Measurements from ENCODE around the gene FALEC. TPM values are rescaled to one million over a fixed set of nuclear protein-coding genes. Genes with fewer than 3 reads are reported as not detected.
A peak's percentile ranks its signal among the peaks of the same experiment; 100 is the strongest.

FALEC gene
- total RNA-seq, 1 experiment from 2014 or later, result not detected

DNA sequence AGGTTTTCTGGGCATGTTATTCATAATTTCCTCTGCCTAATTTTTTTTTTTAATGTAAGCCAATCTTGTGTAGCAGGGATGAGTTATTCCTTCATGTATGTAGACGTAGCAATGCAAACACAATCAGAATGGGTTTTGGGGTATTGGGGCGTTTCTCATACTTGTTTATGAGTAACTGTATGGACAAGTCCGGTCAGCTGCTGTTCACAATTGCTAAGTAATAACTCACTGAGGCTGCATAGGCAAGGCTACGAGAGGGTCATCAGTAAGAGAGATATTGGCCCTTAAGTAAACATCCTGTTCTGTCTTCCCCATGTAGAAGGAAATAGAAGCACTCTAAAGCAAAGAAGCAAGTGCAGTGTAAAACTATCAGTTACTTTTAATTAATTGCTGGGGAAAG is 37.8 kb upstream of the FALEC start:
- Mint-ChIP-seq H3K36me3 (ENCODE audit: insufficient read depth, unreplicated experiment) (peaks cover 19% of the 10 kb centered on the region), H3K9me3 (ENCODE audit: unreplicated experiment) (no peaks in the 10 kb centered on the region), H3K27me3 (ENCODE audit: insufficient read depth, unreplicated experiment) (no peaks in the 10 kb centered on the region), H3K4me3 (ENCODE audit: unreplicated experiment) (no peak overlapping the region), H3K27ac (ENCODE audit: low read depth, unreplicated experiment) (no peak overlapping the region), H3K4me1 (ENCODE audit: insufficient read depth, unreplicated experiment) (peaks cover 6% of the 10 kb centered on the region)
- intact Hi-C loops (cut with micrococcal nuclease), result no loop called here
- ChIA-PET CTCF (interaction anchor here (0.6 kb wide), 1 partner anchor 774 kb away, joined by 3 read pairs; no protein-coding TSS in a partner anchor), POLR2A (interaction anchor here (0.7 to 1.0 kb wide), 3 partner anchors 9 to 622 kb away, joined by 4 to 5 read pairs (median 5); partner anchors contain the start of genes MINDY1 and TARS2)
- TF ChIP-seq, protein P1, sequence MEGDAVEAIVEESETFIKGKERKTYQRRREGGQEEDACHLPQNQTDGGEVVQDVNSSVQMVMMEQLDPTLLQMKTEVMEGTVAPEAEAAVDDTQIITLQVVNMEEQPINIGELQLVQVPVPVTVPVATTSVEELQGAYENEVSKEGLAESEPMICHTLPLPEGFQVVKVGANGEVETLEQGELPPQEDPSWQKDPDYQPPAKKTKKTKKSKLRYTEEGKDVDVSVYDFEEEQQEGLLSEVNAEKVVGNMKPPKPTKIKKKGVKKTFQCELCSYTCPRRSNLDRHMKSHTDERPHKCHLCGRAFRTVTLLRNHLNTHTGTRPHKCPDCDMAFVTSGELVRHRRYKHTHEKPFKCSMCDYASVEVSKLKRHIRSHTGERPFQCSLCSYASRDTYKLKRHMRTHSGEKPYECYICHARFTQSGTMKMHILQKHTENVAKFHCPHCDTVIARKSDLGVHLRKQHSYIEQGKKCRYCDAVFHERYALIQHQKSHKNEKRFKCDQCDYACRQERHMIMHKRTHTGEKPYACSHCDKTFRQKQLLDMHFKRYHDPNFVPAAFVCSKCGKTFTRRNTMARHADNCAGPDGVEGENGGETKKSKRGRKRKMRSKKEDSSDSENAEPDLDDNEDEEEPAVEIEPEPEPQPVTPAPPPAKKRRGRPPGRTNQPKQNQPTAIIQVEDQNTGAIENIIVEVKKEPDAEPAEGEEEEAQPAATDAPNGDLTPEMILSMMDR (IDR thresholded peaks at IDR 0.05; ENCODE audit: unreplicated experiment), result no peak
- BruUV-seq (replicated peaks), result no TSS peak
- peak; percentile 26 for DNase-seq (ENCODE audit: unreplicated experiment)

DNA sequence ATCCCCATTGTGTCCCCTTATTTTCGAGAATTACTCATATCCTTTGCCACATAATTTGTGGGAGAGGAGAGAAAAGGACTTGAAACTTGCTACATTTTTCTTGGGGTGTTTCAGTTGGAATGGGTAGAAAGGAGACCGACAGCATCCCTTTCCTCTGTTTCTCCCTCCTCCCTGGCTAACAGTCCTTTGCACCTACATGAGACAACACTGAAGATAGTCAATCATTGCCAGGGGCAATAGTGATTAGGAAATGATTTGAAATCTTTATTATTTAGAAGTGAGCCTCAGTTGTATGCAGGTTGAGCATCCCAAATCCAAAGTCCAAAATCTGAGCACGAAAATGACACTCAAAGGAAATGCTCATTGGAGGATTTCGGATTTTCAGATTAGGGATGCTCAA is 36.2 kb upstream of the FALEC start:
- POLR2A ChIA-PET, result interaction anchor here (0.6 kb wide), 1 partner anchor 31 kb away, joined by 3 read pairs; no protein-coding TSS in a partner anchor
- DNase-seq (ENCODE audit: unreplicated experiment), result no peak
- TF ChIP-seq, protein P1 (IDR thresholded peaks at IDR 0.05; ENCODE audit: unreplicated experiment), result no peak
- no TSS peak for BruUV-seq (replicated peaks)
- Mint-ChIP-seq H3K9me3 (ENCODE audit: unreplicated experiment) (no peaks in the 10 kb centered on the region), H3K4me3 (ENCODE audit: unreplicated experiment) (no peak overlapping the region), H3K27me3 (ENCODE audit: insufficient read depth, unreplicated experiment) (no peaks in the 10 kb centered on the region), H3K27ac (ENCODE audit: low read depth, unreplicated experiment) (no peak overlapping the region), H3K36me3 (ENCODE audit: insufficient read depth, unreplicated experiment) (peaks cover 3% of the 10 kb centered on the region), H3K4me1 (ENCODE audit: insufficient read depth, unreplicated experiment) (peaks cover 6% of the 10 kb centered on the region)
- intact Hi-C loops (cut with micrococcal nuclease), result no loop called here
- CTCF ChIA-PET, result interaction anchor here (1.6 kb wide), 1 partner anchor 224 kb away, joined by 3 read pairs; no protein-coding TSS in a partner anchor

DNA sequence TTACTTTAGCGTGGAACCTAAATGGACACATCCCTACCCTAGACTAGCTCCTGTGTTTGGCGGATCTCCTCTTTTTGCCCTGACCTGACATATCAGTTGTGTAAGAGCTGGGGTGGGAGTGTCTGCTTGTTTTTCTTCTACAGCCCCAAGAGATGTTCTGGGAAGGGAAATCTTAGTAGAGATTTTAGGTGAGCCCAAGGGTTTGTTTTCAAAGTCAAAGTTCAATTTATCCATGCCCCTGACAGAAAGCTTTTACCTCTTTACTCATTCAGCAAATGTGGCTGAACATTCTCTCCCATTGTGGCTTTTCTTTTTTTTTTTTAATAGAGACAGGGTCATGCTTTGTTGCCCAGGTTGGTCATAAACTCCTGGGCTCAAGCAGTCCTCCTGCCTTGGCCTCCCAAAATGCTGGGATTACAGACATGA is 35.6 kb upstream of the FALEC start:
- ChIA-PET CTCF (interaction anchor here (0.6 to 1.6 kb wide), 2 partner anchors 224 to 552 kb away, joined by 3 to 4 read pairs; no protein-coding TSS in a partner anchor), POLR2A (interaction anchor here (0.6 to 1.2 kb wide), 3 partner anchors 19 to 36 kb away, joined by 3 read pairs; partner anchors contain the start of gene FALEC)
- no peak overlapping the region for H3K4me3 Mint-ChIP-seq (ENCODE audit: unreplicated experiment)
- no TSS peak for BruUV-seq (replicated peaks)
- H3K4me1 Mint-ChIP-seq (ENCODE audit: insufficient read depth, unreplicated experiment), result peaks cover 10% of the 10 kb centered on the region
- TF ChIP-seq, protein P1 (IDR thresholded peaks at IDR 0.05; ENCODE audit: unreplicated experiment), result no peak
- H3K27me3 Mint-ChIP-seq (ENCODE audit: insufficient read depth, unreplicated experiment), result no peaks in the 10 kb centered on the region
- intact Hi-C loops (cut with micrococcal nuclease), result loop anchor here (5.0 to 10.0 kb wide), 2 partner anchors 37 to 335 kb away; partner anchors contain the start of gene FALEC
- H3K36me3 Mint-ChIP-seq (ENCODE audit: insufficient read depth, unreplicated experiment), result no peaks in the 10 kb centered on the region
- H3K27ac Mint-ChIP-seq (ENCODE audit: low read depth, unreplicated experiment), result no peak overlapping the region
- no peaks in the 10 kb centered on the region for H3K9me3 Mint-ChIP-seq (ENCODE audit: unreplicated experiment)
- peak; percentile 35 for DNase-seq (ENCODE audit: unreplicated experiment)

DNA sequence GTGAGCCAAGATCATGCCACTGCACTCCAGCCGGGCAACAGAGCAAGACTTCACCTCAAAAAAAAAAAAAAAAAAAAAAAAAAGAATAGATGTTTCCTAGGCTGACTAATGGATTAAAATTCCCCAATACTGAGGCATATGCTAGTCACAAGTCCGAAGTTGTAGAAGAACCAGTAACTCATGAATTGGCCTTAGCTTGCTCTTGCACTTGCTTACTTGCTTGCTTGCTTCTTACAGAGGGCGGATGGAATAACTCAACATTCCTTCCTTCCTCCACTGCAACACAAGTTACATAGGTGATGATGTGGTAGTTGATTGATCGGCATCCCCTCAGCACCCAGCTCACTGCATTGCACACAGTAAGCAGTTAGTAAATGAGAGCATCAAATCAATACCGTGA is 31.1 kb upstream of the FALEC start:
- Mint-ChIP-seq H3K27me3 (ENCODE audit: insufficient read depth, unreplicated experiment) (no peaks in the 10 kb centered on the region), H3K4me3 (ENCODE audit: unreplicated experiment) (no peak overlapping the region), H3K27ac (ENCODE audit: low read depth, unreplicated experiment) (no peak overlapping the region), H3K36me3 (ENCODE audit: insufficient read depth, unreplicated experiment) (peaks cover 7% of the 10 kb centered on the region), H3K9me3 (ENCODE audit: unreplicated experiment) (no peaks in the 10 kb centered on the region), H3K4me1 (ENCODE audit: insufficient read depth, unreplicated experiment) (peaks cover 14% of the 10 kb centered on the region)
- no TSS peak for BruUV-seq (replicated peaks)
- ChIA-PET CTCF (interaction anchor here (0.6 to 1.8 kb wide), 6 partner anchors 25 to 399 kb away, joined by 3 to 5 read pairs (median 3); no protein-coding TSS in a partner anchor), POLR2A (interaction anchor here (0.5 to 4.6 kb wide), 6 partner anchors 14 to 524 kb away, joined by 3 to 32 read pairs (median 4); partner anchors contain the start of genes ADAMTSL4, FALEC and PRUNE1)
- no peak for DNase-seq (ENCODE audit: unreplicated experiment)
- intact Hi-C loops (cut with micrococcal nuclease), result loop anchor here (2.0 to 10.0 kb wide), 3 partner anchors 33 to 330 kb away; partner anchors contain the start of genes ADAMTSL4 and FALEC
- TF ChIP-seq, protein P1 (IDR thresholded peaks at IDR 0.05; ENCODE audit: unreplicated experiment), result no peak
